Esophagus squamous epithelium (tissue), 4 donors: ENCODE results near the gene FAU.

Source experiments
- CTCF ChIP-seq, 6 experiments: fragments of 450-650 bp in 4 of 6; fragments of 200-600 bp in 2 of 6; sonication (generic) in 2 of 6; IDR thresholded peaks; one replicate each; pipeline ENCODE4 v1.5.1; 2016 to 2019; ENCODE audit warnings: antibody characterized with exemption in 6 of 6, mild to moderate bottlenecking in 4 of 6, moderate library complexity in 4 of 6
- POLR2A ChIP-seq, 4 donors: fragments of 450-650 bp; IDR thresholded peaks; one replicate each; pipeline ENCODE4 v1.6.1; 2017; ENCODE audit warnings: antibody characterized with exemption in 4 of 4, mild to moderate bottlenecking in 4 of 4, moderate library complexity in 3 of 4

GRCh38 chr11:65107751-65108468, 14.0 kb downstream of the FAU start:
- no peak for TF ChIP-seq CTCF (IDR thresholded peaks at IDR 0.05)
- TF ChIP-seq POLR2A (IDR thresholded peaks at IDR 0.05): no peak
